Measurements from ENCODE around the gene PSMF1. TPM values are rescaled to one million over a fixed set of nuclear protein-coding genes. Genes with fewer than 3 reads are reported as not detected.

The PSMF1 gene
- 10 to 100 TPM; 32.9 to 53.1 TPM for total RNA-seq

DNA sequence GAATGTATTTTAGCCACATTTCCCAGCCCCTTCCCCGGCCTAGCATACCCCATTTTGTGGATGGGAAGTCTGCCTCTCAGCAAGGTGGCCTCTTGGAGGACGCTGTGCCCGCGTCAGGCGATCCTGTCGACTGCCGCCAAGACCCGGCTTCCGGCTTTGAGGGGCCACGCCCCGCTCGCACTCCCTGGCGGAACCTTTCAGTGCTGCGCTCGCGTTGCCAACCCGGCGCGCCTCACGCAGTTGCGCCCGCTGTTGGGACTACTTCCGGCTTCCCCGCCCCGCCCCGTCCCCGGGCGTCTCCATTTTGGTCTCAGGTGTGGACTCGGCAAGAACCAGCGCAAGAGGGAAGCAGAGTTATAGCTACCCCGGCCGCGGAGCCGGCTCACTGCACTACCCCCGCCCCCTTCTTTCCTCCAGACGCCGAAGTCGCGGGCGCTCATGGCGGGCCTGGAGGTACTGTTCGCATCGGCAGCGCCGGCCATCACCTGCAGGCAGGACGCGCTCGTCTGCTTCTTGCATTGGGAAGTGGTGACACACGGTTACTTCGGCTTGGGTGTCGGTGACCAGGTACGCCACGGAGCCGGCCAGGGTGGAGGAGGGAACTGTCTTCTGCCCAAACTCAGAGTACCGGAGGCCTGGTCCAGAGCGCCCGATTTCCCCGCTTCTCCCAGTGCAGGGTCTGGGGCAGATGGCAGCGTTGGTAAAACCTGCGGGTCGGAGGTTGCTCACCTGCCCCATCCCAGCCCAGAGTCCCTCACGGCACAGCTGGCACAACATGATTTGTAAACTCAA is at the start of gene PSMF1:
TSS of gene PSMF1 (plus strand) at position 267 of the 792 bp plus-strand sequence. CDS start at position 439, 172 bp downstream.
- H3K9me3 ChIP-seq, result no peaks in the 10 kb centered on the region
- H3K4me1 ChIP-seq, result peaks cover 49% of the 10 kb centered on the region
- TF ChIP-seq CTCF (IDR thresholded peaks at IDR 0.05), result peak in 4 of 7 experiments; percentile 13 to 56 (median 36)
- peak; percentile 49 to 85 (median 74) for TF ChIP-seq POLR2A (IDR thresholded peaks at IDR 0.05)
- H3K27ac ChIP-seq, result peak within 1 kb of the TSS; percentile 58 to 90 (median 80)
- DNase-seq (peak; percentile 95 to 98 (median 96)), ATAC-seq (peak; percentile 98)
- H3K4me3 ChIP-seq, result peak within 1 kb of the TSS; percentile 95 to 100
- H3K36me3 ChIP-seq (replicated peaks in 1 of 2; ENCODE audit: insufficient read depth in 1 of 2, low read depth in 2 of 2), result no peaks in the 10 kb centered on the region
- 0 to 1% methylated on average over 1 to 60 of the region's 62 CpGs for WGBS, 2 donors
- intact Hi-C loops (cut with DNase I), result loop anchor here (10.0 kb wide), 1 partner anchor 346 kb away; the partner anchor contains the start of gene NSFL1C
- no peaks in the 10 kb centered on the region for H3K27me3 ChIP-seq

DNA sequence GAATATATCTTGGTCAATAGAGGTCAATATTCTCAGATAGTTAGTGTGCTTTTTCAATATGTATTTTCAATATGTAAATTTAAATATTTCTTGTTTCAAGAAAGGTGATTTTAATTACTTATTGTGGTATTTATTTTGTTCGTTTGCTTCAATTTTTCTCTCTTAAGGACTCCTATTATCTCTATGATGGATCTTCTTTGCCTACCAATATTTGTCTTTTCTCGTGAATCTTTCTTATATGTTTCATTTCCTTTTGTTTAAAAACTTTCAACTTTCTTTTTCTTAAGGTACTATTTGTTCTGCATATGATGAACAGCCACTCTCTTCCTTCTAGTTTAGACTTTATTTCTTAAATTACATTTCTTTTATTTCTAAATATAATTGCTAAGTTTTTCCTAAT is 46.1 kb upstream of the PSMF1 start:
- DNase-seq (no peak), ATAC-seq (no peak)
- Histone ChIP-seq H3K9me3 (no peaks in the 10 kb centered on the region), H3K4me1 (no peaks in the 10 kb centered on the region), H3K27me3 (no peaks in the 10 kb centered on the region), H3K4me3 (no peak overlapping the region), H3K36me3 (replicated peaks in 1 of 2; ENCODE audit: insufficient read depth in 1 of 2, low read depth in 2 of 2) (no peaks in the 10 kb centered on the region), H3K27ac (no peak overlapping the region)
- intact Hi-C loops (cut with DNase I), result no loop called here
- TF ChIP-seq POLR2A (IDR thresholded peaks at IDR 0.05), result no peak
- no peak for TF ChIP-seq CTCF (IDR thresholded peaks at IDR 0.05)
- WGBS, 2 donors, result 77 to 81% methylated on average over 2 of the region's 2 CpGs

DNA sequence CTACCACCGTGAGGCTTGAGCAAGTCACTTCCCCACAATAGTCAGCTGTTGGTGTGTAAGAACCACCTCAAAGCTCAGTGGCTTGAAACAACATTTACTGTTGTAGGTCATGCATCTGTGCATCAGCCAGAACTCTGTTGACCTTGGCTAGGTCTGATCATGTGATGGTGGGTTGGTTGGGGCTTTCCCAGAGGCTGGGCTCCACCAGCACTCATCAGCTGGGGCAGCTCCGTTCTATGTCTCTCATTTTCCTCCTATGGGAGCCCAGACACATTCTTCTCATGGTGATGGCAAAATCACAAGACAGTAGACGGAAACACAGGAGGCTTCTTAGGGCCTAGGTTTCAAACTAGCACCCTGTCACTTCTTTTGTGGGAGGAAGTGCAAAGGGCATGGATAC is 42.8 kb upstream of the PSMF1 start:
- Histone ChIP-seq H3K27ac (no peak overlapping the region), H3K9me3 (no peaks in the 10 kb centered on the region), H3K36me3 (replicated peaks in 1 of 2; ENCODE audit: insufficient read depth in 1 of 2, low read depth in 2 of 2) (no peaks in the 10 kb centered on the region), H3K27me3 (no peaks in the 10 kb centered on the region), H3K4me3 (no peak overlapping the region), H3K4me1 (no peaks in the 10 kb centered on the region)
- ATAC-seq, result no peak
- no peak for DNase-seq
- no peak for TF ChIP-seq POLR2A (IDR thresholded peaks at IDR 0.05)
- no peak for TF ChIP-seq CTCF (IDR thresholded peaks at IDR 0.05)
- intact Hi-C loops (cut with DNase I), result no loop called here
- WGBS, 2 donors, result 72 to 79% methylated on average over 3 of the region's 3 CpGs

- DNase-seq (no peak), ATAC-seq (no peak)
- TF ChIP-seq POLR2A (IDR thresholded peaks at IDR 0.05) (no peak), CTCF (IDR thresholded peaks at IDR 0.05) (no peak)
- intact Hi-C loops (cut with DNase I), result no loop called here
- Histone ChIP-seq H3K36me3 (replicated peaks in 1 of 2; ENCODE audit: insufficient read depth in 1 of 2, low read depth in 2 of 2) (no peaks in the 10 kb centered on the region), H3K4me1 (no peaks in the 10 kb centered on the region), H3K27me3 (no peaks in the 10 kb centered on the region), H3K27ac (no peak overlapping the region), H3K9me3 (peaks cover 0 to 6% (median 0%) of the 10 kb centered on the region in 3 donors), H3K4me3 (no peak overlapping the region)
- WGBS, 2 donors, result 83 to 92% methylated on average over 4 of the region's 4 CpGs
Observed at GRCh38 chr20:1081891-1082290, 36.5 kb upstream of the PSMF1 start.
